Measurements from ENCODE around the gene CXADR.

The CXADR gene

GRCh38 chr21:17545007-17545406, 32.2 kb downstream of the CXADR start:
- H3K9me3 ChIP-seq (ENCODE audit: control insufficient read depth, insufficient read depth, low read length) = no peaks in the 10 kb centered on the region
- no peaks in the 10 kb centered on the region for H3K4me1 ChIP-seq (ENCODE audit: control insufficient read depth, low read length)
- no peaks in the 10 kb centered on the region for H3K79me2 ChIP-seq (ENCODE audit: control insufficient read depth, low read length)

GRCh38 chr21:17548262-17548661, 35.4 kb downstream of the CXADR start:
- H4K20me1 ChIP-seq (ENCODE audit: control insufficient read depth, insufficient read depth, low read depth, low read length) = no peaks in the 10 kb centered on the region
- no peak overlapping the region for H3K27ac ChIP-seq (ENCODE audit: low read depth, low read length)
- H3K4me3 ChIP-seq (ENCODE audit: low read length) = no peak overlapping the region
- no peaks in the 10 kb centered on the region for H3F3A ChIP-seq (ENCODE audit: control insufficient read depth, insufficient read depth)
- TF ChIP-seq EZH2phosphoT487 (IDR thresholded peaks at IDR 0.05; ENCODE audit: borderline replicate concordance, low read length) (no peak), CTCF (IDR thresholded peaks at IDR 0.05; ENCODE audit: low read depth, low read length, poor library complexity, severe bottlenecking) (no peak)
- H3K79me2 ChIP-seq (ENCODE audit: control insufficient read depth, low read length) = no peaks in the 10 kb centered on the region
- H3K36me3 ChIP-seq (ENCODE audit: control insufficient read depth, low read length) = no peaks in the 10 kb centered on the region
- H3K9me3 ChIP-seq (ENCODE audit: control insufficient read depth, insufficient read depth, low read length) = no peaks in the 10 kb centered on the region
- no peaks in the 10 kb centered on the region for H3K9me2 ChIP-seq (replicated peaks; ENCODE audit: control insufficient read depth, low read length)
- H3K27me3 ChIP-seq (ENCODE audit: control insufficient read depth, low read length) = no peaks in the 10 kb centered on the region
- no peak overlapping the region for H3K4me2 ChIP-seq (ENCODE audit: low read length)
- H3K4me1 ChIP-seq (ENCODE audit: control insufficient read depth, low read length) = no peaks in the 10 kb centered on the region

More at GRCh38 chr21:17545007-17545406, 32.2 kb downstream of the CXADR start:
- H3K9me2 ChIP-seq (replicated peaks; ENCODE audit: control insufficient read depth, low read length) = no peaks in the 10 kb centered on the region
- no peaks in the 10 kb centered on the region for H4K20me1 ChIP-seq (ENCODE audit: control insufficient read depth, insufficient read depth, low read depth, low read length)
- H3F3A ChIP-seq (ENCODE audit: control insufficient read depth, insufficient read depth) = no peaks in the 10 kb centered on the region
- no peak overlapping the region for H3K4me2 ChIP-seq (ENCODE audit: low read length)
- H3K4me3 ChIP-seq (ENCODE audit: low read length) = no peak overlapping the region
- H3K36me3 ChIP-seq (ENCODE audit: control insufficient read depth, low read length) = no peaks in the 10 kb centered on the region
- TF ChIP-seq EZH2phosphoT487 (IDR thresholded peaks at IDR 0.05; ENCODE audit: borderline replicate concordance, low read length) (no peak), CTCF (IDR thresholded peaks at IDR 0.05; ENCODE audit: low read depth, low read length, poor library complexity, severe bottlenecking) (no peak)
- H3K27ac ChIP-seq (ENCODE audit: low read depth, low read length) = no peak overlapping the region
- no peaks in the 10 kb centered on the region for H3K27me3 ChIP-seq (ENCODE audit: control insufficient read depth, low read length)

GRCh38 chr21:17550671-17551308, 37.9 kb downstream of the CXADR start:
- H3K27ac ChIP-seq (ENCODE audit: low read depth, low read length) = no peak overlapping the region
- H3F3A ChIP-seq (ENCODE audit: control insufficient read depth, insufficient read depth) = no peaks in the 10 kb centered on the region
- H3K79me2 ChIP-seq (ENCODE audit: control insufficient read depth, low read length) = no peaks in the 10 kb centered on the region
- TF ChIP-seq CTCF (IDR thresholded peaks at IDR 0.05; ENCODE audit: low read depth, low read length, poor library complexity, severe bottlenecking) = no peak
- TF ChIP-seq EZH2phosphoT487 (IDR thresholded peaks at IDR 0.05; ENCODE audit: borderline replicate concordance, low read length) = no peak
- no peaks in the 10 kb centered on the region for H3K27me3 ChIP-seq (ENCODE audit: control insufficient read depth, low read length)
- H3K4me1 ChIP-seq (ENCODE audit: control insufficient read depth, low read length) = no peaks in the 10 kb centered on the region
- H3K9me3 ChIP-seq (ENCODE audit: control insufficient read depth, insufficient read depth, low read length) = no peaks in the 10 kb centered on the region
- H3K4me2 ChIP-seq (ENCODE audit: low read length) = no peak overlapping the region
- H3K9me2 ChIP-seq (replicated peaks; ENCODE audit: control insufficient read depth, low read length) = no peaks in the 10 kb centered on the region
- H4K20me1 ChIP-seq (ENCODE audit: control insufficient read depth, insufficient read depth, low read depth, low read length) = no peaks in the 10 kb centered on the region
- no peaks in the 10 kb centered on the region for H3K36me3 ChIP-seq (ENCODE audit: control insufficient read depth, low read length)
- H3K4me3 ChIP-seq (ENCODE audit: low read length) = no peak overlapping the region

Data from DOHH2 (cell line).